K562 (cell line): ENCODE data around the gene CNNM4. TPM values are rescaled to one million over a fixed set of nuclear protein-coding genes. Genes with fewer than 3 reads are reported as not detected.
A peak's percentile ranks its signal among the peaks of the same experiment; 100 is the strongest.

Experiments used
- ATAC-seq: fragments of 200-7000 bp; cut with Tn5 transposase; 3 replicates; pipeline ENCODE4 v1.9.1; 2020; ENCODE audit warnings: moderate library complexity
- BruUV-seq: library from RNA; stranded (reverse); fragments of 400-500 nt; replicated peaks from 2 replicates; lab custom pipeline; 2021; lab: Mats Ljungman, UMichigan
- CTCF ChIA-PET: fragments of 300-600 bp; formaldehyde crosslinking; extraction: SDS; loops from one replicate; lab custom pipeline; 2021; ENCODE audit warnings: low intra/inter-chr PET ratio; lab: Yijun Ruan, JAX
- POLR2A ChIA-PET: fragments of 300-600, 350-650 bp; sonication (Branson Sonifier 250); formaldehyde crosslinking; extraction: SDS; loops from one replicate; lab custom pipeline; 2021; ENCODE audit warnings: antibody characterized with exemption, inconsistent platforms; lab: Yijun Ruan, JAX
- DNase-seq, 4 experiments: peaks; one replicate each; pipeline versions ENCODE4 v3.0.0 to v3.0.0-alpha.2; 2011 to 2018; ENCODE audit warnings: low spot score in 3 of 4, mixed read lengths in 3 of 4; ENCODE audit errors: extremely low read depth in 1 of 4
- FAIRE-seq: peaks from 2 replicates; lab custom pipeline; 2011; peaks lifted over from hg19 to GRCh38; lab: Jason Lieb, UNC
- H2AFZ ChIP-seq: 2 replicates; pipeline ENCODE4 v1.6.0; 2011; ENCODE audit warnings: low read depth, low read length, control low read depth, inconsistent platforms
- H3K27ac ChIP-seq: fragments of 200-600 bp; 3 replicates; pipeline ENCODE4 v1.8.0; 2011; ENCODE audit warnings: low read depth, mild to moderate bottlenecking, control low read depth, inconsistent platforms, low read length, moderate library complexity, mixed read lengths; ENCODE audit errors: extremely low read depth
- H3K27me3 ChIP-seq, 2 experiments: fragments of 300-600 bp in 1 of 2; 2 replicates in 1 of 2; 3 replicates in 1 of 2; pipeline versions ENCODE4 v1.6.0 to v1.8.0; 2011; ENCODE audit warnings: inconsistent platforms in 2 of 2, low read length in 2 of 2, mild to moderate bottlenecking in 1 of 2, mixed read lengths in 1 of 2, moderate library complexity in 1 of 2; ENCODE audit not compliant: control insufficient read depth in 2 of 2, insufficient read depth in 2 of 2
- H3K36me3 ChIP-seq: fragments of 300-600 bp; 3 replicates; pipeline ENCODE4 v1.8.0; 2011; ENCODE audit warnings: mild to moderate bottlenecking, low read length, inconsistent platforms; ENCODE audit not compliant: control insufficient read depth, insufficient read depth
- H3K4me1 ChIP-seq, 2 experiments: fragments of 200-600 bp in 1 of 2; replicated peaks in 1 of 2; 2 replicates in 1 of 2; 3 replicates in 1 of 2; pipeline versions ENCODE4 v1.5.1 to v1.8.0; 2011; ENCODE audit warnings: inconsistent platforms in 2 of 2, low read length in 2 of 2, mild to moderate bottlenecking in 1 of 2, mixed read lengths in 1 of 2, moderate library complexity in 1 of 2; ENCODE audit not compliant: control insufficient read depth in 2 of 2, insufficient read depth in 2 of 2
- H3K4me2 ChIP-seq: 2 replicates; pipeline ENCODE4 v1.6.1; 2011; ENCODE audit warnings: low read length, control low read depth, inconsistent platforms, mixed read lengths; ENCODE audit not compliant: insufficient read depth
- H3K4me3 ChIP-seq: fragments of 200-600 bp; sonication (generic), shearing (Covaris generic); 2 replicates; pipeline ENCODE4 v1.5.1; 2016; ENCODE audit warnings: control low read depth, inconsistent platforms
- H3K79me2 ChIP-seq: fragments of 200-600 bp; 3 replicates; pipeline ENCODE4 v1.8.0; 2011; ENCODE audit warnings: low read length, inconsistent platforms; ENCODE audit not compliant: control insufficient read depth, insufficient read depth
- H3K9ac ChIP-seq, 2 experiments: 2 replicates each; pipeline versions ENCODE4 v1.6.0 to v1.6.1; 2011; ENCODE audit warnings: low read depth in 2 of 2, low read length in 2 of 2, control low read depth in 1 of 2, inconsistent platforms in 1 of 2, mild to moderate bottlenecking in 1 of 2, mixed read lengths in 1 of 2; ENCODE audit not compliant: insufficient read depth in 1 of 2
- H3K9me1 ChIP-seq: one replicate; pipeline ENCODE4 v1.6.0; 2011; ENCODE audit warnings: inconsistent platforms, mild to moderate bottlenecking, low read length, moderate library complexity; ENCODE audit not compliant: control insufficient read depth, insufficient read depth
- H3K9me3 ChIP-seq: replicated peaks from 2 replicates; pipeline ENCODE4 v1.5.1; 2011; ENCODE audit warnings: low read depth, low read length, inconsistent platforms; ENCODE audit not compliant: control insufficient read depth, insufficient read depth
- H4K20me1 ChIP-seq: replicated peaks from 2 replicates; pipeline ENCODE4 v1.6.1; 2011; ENCODE audit warnings: low read length, inconsistent platforms, mixed read lengths; ENCODE audit not compliant: control insufficient read depth, insufficient read depth
- CBFA2T3 ChIP-seq: fragments of 450-650 bp; IDR thresholded peaks from 2 replicates; pipeline ENCODE4 v1.6.1; 2017
- COPS2 ChIP-seq: fragments of 450-650 bp; conservative IDR thresholded peaks from 2 replicates; pipeline ENCODE4 v1.6.1; 2016; ENCODE audit warnings: mild to moderate bottlenecking, moderate library complexity
- FOXP4 ChIP-seq: sonication (generic); formaldehyde crosslinking; IDR thresholded peaks from 2 replicates; pipeline ENCODE4 v1.8.0; 2022; ENCODE audit warnings: mild to moderate bottlenecking, missing genetic modification reagents, borderline replicate concordance
- GTF2A2 ChIP-seq: IDR thresholded peaks from 2 replicates; pipeline ENCODE4 v1.6.1; 2016; ENCODE audit warnings: mild to moderate bottlenecking, missing genetic modification characterization, missing compliant biosample characterization
- HES1 ChIP-seq: fragments of 450-650 bp; IDR thresholded peaks from 2 replicates; pipeline ENCODE4 v1.6.1; 2016; ENCODE audit warnings: low read depth, mild to moderate bottlenecking, moderate library complexity
- MTA2 ChIP-seq: fragments of 450-650 bp; IDR thresholded peaks from 2 replicates; pipeline ENCODE4 v1.6.1; 2016; ENCODE audit warnings: low read depth
- POLR3A ChIP-seq: IDR thresholded peaks from 2 replicates; pipeline ENCODE4 v1.6.1; 2011; ENCODE audit warnings: borderline replicate concordance, mild to moderate bottlenecking, moderate library complexity; ENCODE audit not compliant: insufficient read length, insufficient read depth; ENCODE audit errors: extremely low read depth
- RAD21 ChIP-seq, 2 experiments: fragments of 250-450 bp in 1 of 2; fragments of 450-650 bp in 1 of 2; sonication (Bioruptor Pico) in 1 of 2; formaldehyde crosslinking in 1 of 2; IDR thresholded peaks in 1 of 2; conservative IDR thresholded peaks in 1 of 2; 2 replicates each; pipeline versions ENCODE4 v1.4.0 to v1.8.0; 2020 to 2022; ENCODE audit warnings: mild to moderate bottlenecking in 2 of 2, moderate library complexity in 1 of 2
- SP1 ChIP-seq: sonication (generic); formaldehyde crosslinking; IDR thresholded peaks from 2 replicates; pipeline ENCODE4 v1.8.1; 2022; ENCODE audit warnings: mild to moderate bottlenecking, missing genetic modification reagents
- TAL1 ChIP-seq: fragments of 450-650 bp; IDR thresholded peaks from 2 replicates; pipeline ENCODE4 v1.6.1; 2016; ENCODE audit warnings: mild to moderate bottlenecking
- ZNF133 ChIP-seq: fragments of 250-450 bp; sonication (Bioruptor Pico); IDR thresholded peaks from 2 replicates; pipeline ENCODE4 v1.4.0; 2020; ENCODE audit warnings: mild to moderate bottlenecking
- ZNF398 ChIP-seq: fragments of 250-450 bp; sonication (Bioruptor Pico); IDR thresholded peaks from 2 replicates; pipeline ENCODE4 v1.8.0; 2021; ENCODE audit warnings: moderate library complexity, mild to moderate bottlenecking, inconsistent platforms
- WGBS: fragments of 100-300 bp; shearing (Covaris generic); methylation state at CpG from one replicate; pipeline ENCODE4 v1.1.6; 2016; ENCODE audit warnings: low coverage, mixed read lengths; ENCODE audit not compliant: insufficient coverage; ENCODE audit errors: missing lambda C conversion rate; 5-methylcytosine and 5-hydroxymethylcytosine counted together
- in situ Hi-C: fragments of 300-500 bp; cut with MboI; formaldehyde crosslinking; loops from 4 replicates; pipeline ENCODE4 v1.15.0; 2018; ENCODE audit warnings: inconsistent platforms, mixed read lengths
- intact Hi-C: fragments of 100-400 bp; cut with micrococcal nuclease; formaldehyde crosslinking; loops from 2 replicates; pipeline ENCODE4 v1.14.2; 2022
- polyA plus RNA-seq, 8 experiments: library from polyadenylated mRNA; depleted of rRNA in 4 of 8; stranded (reverse) in 5 of 8; unstranded in 3 of 8; fragments of >200 nt; fragmentation: Nextera tagmentation in 2 of 8; fragmentation: Illumina TruSeq in 1 of 8; extraction: Ambion mirVana in 2 of 8; extraction: Trizol in 1 of 8; gene quantifications; 2 replicates each; pipeline versions ENCODE4 v1.2.1 to v1.2.3, GENCODE V29; 2011 to 2014; ENCODE audit warnings: inconsistent platforms in 1 of 8, missing spikeins in 1 of 8
- total RNA-seq, 7 experiments: library from RNA; depleted of rRNA in 6 of 7; stranded (reverse); fragments of >200 nt in 6 of 7; fragmentation: Illumina TruSeq in 2 of 7; extraction: Trizol in 2 of 7; gene quantifications; 2 replicates each; pipeline versions ENCODE4 v1.2.1 to v1.2.3, GENCODE V29; 2011 to 2021; ENCODE audit warnings: low replicate concordance in 1 of 7
- TF ChIP-seq, protein P1 (sequence below): sonication (generic); formaldehyde crosslinking; IDR thresholded peaks from 2 replicates; pipeline ENCODE4 v1.8.1; 2023; ENCODE audit warnings: missing genetic modification reagents, mild to moderate bottlenecking, borderline replicate concordance

Gene CNNM4
- total and polyA plus RNA-seq, 9 of the 15 experiments (the other 6 are each of a cell fraction or from before 2014, with no cell fraction given): 0.96 to 6.3 (median 2.8) TPM

GRCh38 chr2:96789245-96789617 is 28.5 kb downstream of the CNNM4 start:
- H2AFZ ChIP-seq: no peak overlapping the region
- intact Hi-C loops (no loop called here), in situ Hi-C loops (no loop called here)
- H3K79me2 ChIP-seq: no peaks in the 10 kb centered on the region
- H3K9me1 ChIP-seq: no peaks in the 10 kb centered on the region
- DNase-seq: no peak
- ATAC-seq: no peak
- H3K36me3 ChIP-seq: no peaks in the 10 kb centered on the region
- H3K27me3 ChIP-seq: no peaks in the 10 kb centered on the region
- no peak overlapping the region for H3K4me2 ChIP-seq
- no peak for FAIRE-seq
- peaks cover 0 to 11% of the 10 kb centered on the region in 2 experiments; a peak in 2 of 5 replicates for H3K4me1 ChIP-seq
- H3K4me3 ChIP-seq: no peak overlapping the region
- no peaks in the 10 kb centered on the region for H3K9me3 ChIP-seq
- no TSS peak for BruUV-seq
- H3K27ac ChIP-seq: no peak overlapping the region
- peak overlapping the region in 1 of 2 experiments; percentile 61; a peak in 1 of 4 replicates for H3K9ac ChIP-seq
- ChIA-PET POLR2A (no interaction called here), CTCF (no interaction called here)
- no peaks in the 10 kb centered on the region for H4K20me1 ChIP-seq
- 20% methylated on average over 6 of the region's 6 CpGs for WGBS
- TF ChIP-seq FOXP4 (CRISPR knock-in tag) (no peak), MTA2 (no peak), RAD21 (CRISPR knock-in tag; conservative IDR thresholded peaks at IDR 0.05 in 1 of 2, IDR thresholded peaks at IDR 0.05 in 1 of 2) (no peak), POLR3A (no peak), COPS2 (no peak), HES1 (no peak), ZNF398 (no peak), ZNF133 (no peak), TAL1 (no peak), CBFA2T3 (no peak), GTF2A2 (no peak), SP1 (CRISPR knock-in tag) (no peak)
- TF ChIP-seq, protein P1, sequence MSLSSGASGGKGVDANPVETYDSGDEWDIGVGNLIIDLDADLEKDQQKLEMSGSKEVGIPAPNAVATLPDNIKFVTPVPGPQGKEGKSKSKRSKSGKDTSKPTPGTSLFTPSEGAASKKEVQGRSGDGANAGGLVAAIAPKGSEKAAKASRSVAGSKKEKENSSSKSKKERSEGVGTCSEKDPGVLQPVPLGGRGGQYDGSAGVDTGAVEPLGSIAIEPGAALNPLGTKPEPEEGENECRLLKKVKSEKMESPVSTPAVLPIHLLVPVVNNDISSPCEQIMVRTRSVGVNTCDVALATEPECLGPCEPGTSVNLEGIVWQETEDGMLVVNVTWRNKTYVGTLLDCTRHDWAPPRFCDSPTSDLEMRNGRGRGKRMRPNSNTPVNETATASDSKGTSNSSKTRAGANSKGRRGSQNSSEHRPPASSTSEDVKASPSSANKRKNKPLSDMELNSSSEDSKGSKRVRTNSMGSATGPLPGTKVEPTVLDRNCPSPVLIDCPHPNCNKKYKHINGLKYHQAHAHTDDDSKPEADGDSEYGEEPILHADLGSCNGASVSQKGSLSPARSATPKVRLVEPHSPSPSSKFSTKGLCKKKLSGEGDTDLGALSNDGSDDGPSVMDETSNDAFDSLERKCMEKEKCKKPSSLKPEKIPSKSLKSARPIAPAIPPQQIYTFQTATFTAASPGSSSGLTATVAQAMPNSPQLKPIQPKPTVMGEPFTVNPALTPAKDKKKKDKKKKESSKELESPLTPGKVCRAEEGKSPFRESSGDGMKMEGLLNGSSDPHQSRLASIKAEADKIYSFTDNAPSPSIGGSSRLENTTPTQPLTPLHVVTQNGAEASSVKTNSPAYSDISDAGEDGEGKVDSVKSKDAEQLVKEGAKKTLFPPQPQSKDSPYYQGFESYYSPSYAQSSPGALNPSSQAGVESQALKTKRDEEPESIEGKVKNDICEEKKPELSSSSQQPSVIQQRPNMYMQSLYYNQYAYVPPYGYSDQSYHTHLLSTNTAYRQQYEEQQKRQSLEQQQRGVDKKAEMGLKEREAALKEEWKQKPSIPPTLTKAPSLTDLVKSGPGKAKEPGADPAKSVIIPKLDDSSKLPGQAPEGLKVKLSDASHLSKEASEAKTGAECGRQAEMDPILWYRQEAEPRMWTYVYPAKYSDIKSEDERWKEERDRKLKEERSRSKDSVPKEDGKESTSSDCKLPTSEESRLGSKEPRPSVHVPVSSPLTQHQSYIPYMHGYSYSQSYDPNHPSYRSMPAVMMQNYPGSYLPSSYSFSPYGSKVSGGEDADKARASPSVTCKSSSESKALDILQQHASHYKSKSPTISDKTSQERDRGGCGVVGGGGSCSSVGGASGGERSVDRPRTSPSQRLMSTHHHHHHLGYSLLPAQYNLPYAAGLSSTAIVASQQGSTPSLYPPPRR (CRISPR knock-in tag): no peak
